ENCODE data around the gene TPGS2.

Gene TPGS2

GRCh38 chr18:36843199-36843598 is 14.4 kb upstream of the TPGS2 start:
- no peaks in the 10 kb centered on the region for H3K9me3 ChIP-seq
- no peak for DNase-seq
- no peak for TF ChIP-seq CTCF (IDR thresholded peaks at IDR 0.05; ENCODE audit: low read depth, low read length)
- H3K4me1 ChIP-seq: no peaks in the 10 kb centered on the region
- H3K4me3 ChIP-seq (ENCODE audit: low read depth, low read length): no peak overlapping the region
- H3K36me3 ChIP-seq: no peaks in the 10 kb centered on the region
- H3K27me3 ChIP-seq: no peaks in the 10 kb centered on the region

- no peak for TF ChIP-seq CTCF (IDR thresholded peaks at IDR 0.05; ENCODE audit: low read depth, low read length)
- no peaks in the 10 kb centered on the region for H3K36me3 ChIP-seq
- no peaks in the 10 kb centered on the region for H3K9me3 ChIP-seq
- no peak overlapping the region for H3K4me3 ChIP-seq (ENCODE audit: low read depth, low read length)
- H3K27me3 ChIP-seq: no peaks in the 10 kb centered on the region
- no peaks in the 10 kb centered on the region for H3K4me1 ChIP-seq
- no peak for DNase-seq
Observed at GRCh38 chr18:36839835-36840234, 11.0 kb upstream of the TPGS2 start.

- TF ChIP-seq CTCF (IDR thresholded peaks at IDR 0.05; ENCODE audit: low read depth, low read length): no peak
- DNase-seq: no peak
- Histone ChIP-seq H3K4me1 (no peaks in the 10 kb centered on the region), H3K27me3 (no peaks in the 10 kb centered on the region), H3K4me3 (ENCODE audit: low read depth, low read length) (no peak overlapping the region), H3K36me3 (no peaks in the 10 kb centered on the region), H3K9me3 (no peaks in the 10 kb centered on the region)
Observed at GRCh38 chr18:36835927-36836326, 7.1 kb upstream of the TPGS2 start.

GRCh38 chr18:36833120-36833519 is 4.3 kb upstream of the TPGS2 start:
- no peak for TF ChIP-seq CTCF (IDR thresholded peaks at IDR 0.05; ENCODE audit: low read depth, low read length)
- Histone ChIP-seq H3K4me1 (no peaks in the 10 kb centered on the region; the same call in 1 of the 2 replicates), H3K4me3 (ENCODE audit: low read depth, low read length) (no peak overlapping the region), H3K36me3 (no peaks in the 10 kb centered on the region), H3K9me3 (no peaks in the 10 kb centered on the region), H3K27me3 (no peaks in the 10 kb centered on the region)
- DNase-seq: no peak

GRCh38 chr18:36831139-36831538 is 2.3 kb upstream of the TPGS2 start:
- no peaks in the 10 kb centered on the region; the same call in 1 of the 2 replicates for H3K4me1 ChIP-seq
- no peaks in the 10 kb centered on the region for H3K36me3 ChIP-seq
- no peak overlapping the region for H3K4me3 ChIP-seq (ENCODE audit: low read depth, low read length)
- no peak for DNase-seq
- H3K9me3 ChIP-seq: no peaks in the 10 kb centered on the region
- H3K27me3 ChIP-seq: no peaks in the 10 kb centered on the region
- no peak for TF ChIP-seq CTCF (IDR thresholded peaks at IDR 0.05; ENCODE audit: low read depth, low read length)

GRCh38 chr18:36830158-36830495 is 1.3 kb upstream of the TPGS2 start:
- no peaks in the 10 kb centered on the region for H3K9me3 ChIP-seq
- no peaks in the 10 kb centered on the region for H3K36me3 ChIP-seq
- H3K4me1 ChIP-seq: no peaks in the 10 kb centered on the region; the same call in 1 of the 2 replicates
- no peaks in the 10 kb centered on the region for H3K27me3 ChIP-seq
- no peak for TF ChIP-seq CTCF (IDR thresholded peaks at IDR 0.05; ENCODE audit: low read depth, low read length)
- DNase-seq: no peak
- peak overlapping the region; percentile 76; the same call in 1 of the 2 replicates for H3K4me3 ChIP-seq (ENCODE audit: low read depth, low read length)
